OCI-LY7 (cell line): Measurements from ENCODE around the gene TRIM37. TPM values are rescaled to one million over a fixed set of nuclear protein-coding genes. Genes with fewer than 3 reads are reported as not detected.
A peak's percentile ranks its signal among the peaks of the same experiment; 100 is the strongest.

Experiments used
- Bru-seq: library from RNA; stranded (reverse); fragments of 400-500 nt; gene quantifications from one replicate; lab custom pipeline; 2021; lab: Mats Ljungman, UMichigan
- BruChase-seq, 2 experiments: library from RNA; stranded (reverse); fragments of 400-500 nt; gene quantifications; one replicate each; lab custom pipeline; 2021; lab: Mats Ljungman, UMichigan
- BruUV-seq: library from RNA; stranded (reverse); fragments of 400-500 nt; replicated peaks from 2 replicates; lab custom pipeline; 2021; lab: Mats Ljungman, UMichigan
- CTCF ChIA-PET: fragments of 300-600 bp; sonication (Branson Sonifier 250); formaldehyde crosslinking; loops from one replicate; lab custom pipeline; 2022; ENCODE audit warnings: antibody characterized with exemption; ENCODE audit not compliant: unreplicated experiment; lab: Charles Lee
- POLR2A ChIA-PET: fragments of 300-600 bp; sonication (Branson Sonifier 250); formaldehyde crosslinking; loops from one replicate; lab custom pipeline; 2022; ENCODE audit warnings: antibody characterized with exemption; lab: Charles Lee
- DNase-seq: peaks from one replicate; pipeline ENCODE4 v3.0.0-alpha.2; 2015; ENCODE audit warnings: low spot score
- H2AFZ ChIP-seq: fragments of 200-600 bp; sonication (generic), shearing (Covaris generic); 2 replicates; pipeline ENCODE4 v1.6.1; 2014; ENCODE audit warnings: mild to moderate bottlenecking, antibody characterized with exemption, low read length, moderate library complexity
- H3K27ac ChIP-seq: fragments of 200-600 bp; sonication (generic); 2 replicates; pipeline ENCODE4 v1.5.1; 2014; ENCODE audit warnings: mixed run types, low read depth, mild to moderate bottlenecking, moderate library complexity, low read length, inconsistent platforms; ENCODE audit not compliant: poor library complexity, severe bottlenecking
- H3K36me3 ChIP-seq: fragments of 200-600 bp; sonication (generic); 2 replicates; pipeline ENCODE4 v1.6.1; 2014; ENCODE audit warnings: mild to moderate bottlenecking, antibody characterized with exemption, low read length, moderate library complexity, mixed read lengths; ENCODE audit not compliant: insufficient read depth
- H3K4me1 ChIP-seq: fragments of 200-600 bp; sonication (generic); 2 replicates; pipeline ENCODE4 v1.5.1; 2014; ENCODE audit warnings: mild to moderate bottlenecking, low read length; ENCODE audit not compliant: insufficient read depth, poor library complexity, severe bottlenecking
- H3K4me2 ChIP-seq: fragments of 200-600 bp; sonication (generic); 2 replicates; pipeline ENCODE4 v1.6.1; 2014; ENCODE audit warnings: mild to moderate bottlenecking, low read length
- H3K4me3 ChIP-seq: fragments of 200-600 bp; sonication (generic); 2 replicates; pipeline ENCODE4 v1.5.1; 2014; ENCODE audit warnings: mild to moderate bottlenecking, low read depth, low read length; ENCODE audit not compliant: poor library complexity, severe bottlenecking
- H3K79me2 ChIP-seq: fragments of 200-600 bp; sonication (generic); 2 replicates; pipeline ENCODE4 v1.6.1; 2016; ENCODE audit warnings: low read depth, mild to moderate bottlenecking, low read length, moderate library complexity, mixed read lengths; ENCODE audit not compliant: insufficient read depth
- H3K9me2 ChIP-seq: fragments of 200-600 bp; sonication (generic); 2 replicates; pipeline ENCODE4 v1.6.1; 2016; ENCODE audit warnings: mild to moderate bottlenecking, low read length, mixed read lengths; ENCODE audit not compliant: insufficient read depth
- H3K9me3 ChIP-seq: fragments of 200-600 bp; sonication (generic); 2 replicates; pipeline ENCODE4 v1.6.1; 2014; ENCODE audit warnings: mild to moderate bottlenecking, mixed run types, low read length, mixed read lengths
- H4K20me1 ChIP-seq: fragments of 200-600 bp; sonication (generic); 2 replicates; pipeline ENCODE4 v1.6.1; 2014; ENCODE audit warnings: mild to moderate bottlenecking, antibody characterized with exemption, low read length, moderate library complexity, mixed read lengths; ENCODE audit not compliant: insufficient read depth
- EZH2phosphoT487 ChIP-seq: fragments of 200-600 bp; sonication (generic); IDR thresholded peaks from 2 replicates; pipeline ENCODE4 v1.6.1; 2018; ENCODE audit warnings: low read depth, borderline replicate concordance, mild to moderate bottlenecking, mixed run types, antibody characterized with exemption, low read length, moderate library complexity, mixed read lengths
- intact Hi-C: fragments of 100-400 bp; cut with micrococcal nuclease; formaldehyde crosslinking; loops from one replicate; pipeline ENCODE4 v1.10.0; 2022; ENCODE audit not compliant: unreplicated experiment
- long read RNA-seq: library from polyadenylated mRNA; stranded (forward); transcript quantifications from one replicate; pipeline ENCODE4 v2.0.0, GENCODE V29; 2022
- total RNA-seq, 2 experiments: library from RNA; depleted of rRNA in 1 of 2; stranded (reverse); fragments of >200 nt in 1 of 2; shearing (Covaris generic) in 1 of 2; gene quantifications; 2 replicates each; pipeline ENCODE4 v1.2.3, GENCODE V29; 2014 to 2022
- TF ChIP-seq, protein P1 (sequence below): fragments of 200-600 bp; sonication (generic); conservative IDR thresholded peaks from 2 replicates; pipeline ENCODE4 v1.5.1; 2014; ENCODE audit warnings: mild to moderate bottlenecking, antibody characterized with exemption, low read length, moderate library complexity, mixed read lengths

TRIM37 gene, protein sequence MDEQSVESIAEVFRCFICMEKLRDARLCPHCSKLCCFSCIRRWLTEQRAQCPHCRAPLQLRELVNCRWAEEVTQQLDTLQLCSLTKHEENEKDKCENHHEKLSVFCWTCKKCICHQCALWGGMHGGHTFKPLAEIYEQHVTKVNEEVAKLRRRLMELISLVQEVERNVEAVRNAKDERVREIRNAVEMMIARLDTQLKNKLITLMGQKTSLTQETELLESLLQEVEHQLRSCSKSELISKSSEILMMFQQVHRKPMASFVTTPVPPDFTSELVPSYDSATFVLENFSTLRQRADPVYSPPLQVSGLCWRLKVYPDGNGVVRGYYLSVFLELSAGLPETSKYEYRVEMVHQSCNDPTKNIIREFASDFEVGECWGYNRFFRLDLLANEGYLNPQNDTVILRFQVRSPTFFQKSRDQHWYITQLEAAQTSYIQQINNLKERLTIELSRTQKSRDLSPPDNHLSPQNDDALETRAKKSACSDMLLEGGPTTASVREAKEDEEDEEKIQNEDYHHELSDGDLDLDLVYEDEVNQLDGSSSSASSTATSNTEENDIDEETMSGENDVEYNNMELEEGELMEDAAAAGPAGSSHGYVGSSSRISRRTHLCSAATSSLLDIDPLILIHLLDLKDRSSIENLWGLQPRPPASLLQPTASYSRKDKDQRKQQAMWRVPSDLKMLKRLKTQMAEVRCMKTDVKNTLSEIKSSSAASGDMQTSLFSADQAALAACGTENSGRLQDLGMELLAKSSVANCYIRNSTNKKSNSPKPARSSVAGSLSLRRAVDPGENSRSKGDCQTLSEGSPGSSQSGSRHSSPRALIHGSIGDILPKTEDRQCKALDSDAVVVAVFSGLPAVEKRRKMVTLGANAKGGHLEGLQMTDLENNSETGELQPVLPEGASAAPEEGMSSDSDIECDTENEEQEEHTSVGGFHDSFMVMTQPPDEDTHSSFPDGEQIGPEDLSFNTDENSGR
- total RNA-seq (2014; rRNA removed; shearing (Covaris generic)) (32.7 and 35.4 TPM in 2 replicates), total RNA-seq (2022) (22.4 and 27.9 TPM in 2 replicates), Bru-seq, nascent RNA (percentile 80 among the genes with signal in this experiment), BruChase-seq, experiment 1, labeled RNA remaining after a 6-hour chase (percentile 71 among the genes with signal in this experiment), BruChase-seq, experiment 2, labeled RNA remaining after a 2-hour chase (percentile 74 among the genes with signal in this experiment)
- long read RNA-seq, full-length matches to known transcripts = 26 of 60 reads
- long read RNA-seq, partial matches to known transcripts = 4 of 60 reads
- long read RNA-seq, other reads (novel, unspliced or antisense) = 30 of 60 reads

DNA sequence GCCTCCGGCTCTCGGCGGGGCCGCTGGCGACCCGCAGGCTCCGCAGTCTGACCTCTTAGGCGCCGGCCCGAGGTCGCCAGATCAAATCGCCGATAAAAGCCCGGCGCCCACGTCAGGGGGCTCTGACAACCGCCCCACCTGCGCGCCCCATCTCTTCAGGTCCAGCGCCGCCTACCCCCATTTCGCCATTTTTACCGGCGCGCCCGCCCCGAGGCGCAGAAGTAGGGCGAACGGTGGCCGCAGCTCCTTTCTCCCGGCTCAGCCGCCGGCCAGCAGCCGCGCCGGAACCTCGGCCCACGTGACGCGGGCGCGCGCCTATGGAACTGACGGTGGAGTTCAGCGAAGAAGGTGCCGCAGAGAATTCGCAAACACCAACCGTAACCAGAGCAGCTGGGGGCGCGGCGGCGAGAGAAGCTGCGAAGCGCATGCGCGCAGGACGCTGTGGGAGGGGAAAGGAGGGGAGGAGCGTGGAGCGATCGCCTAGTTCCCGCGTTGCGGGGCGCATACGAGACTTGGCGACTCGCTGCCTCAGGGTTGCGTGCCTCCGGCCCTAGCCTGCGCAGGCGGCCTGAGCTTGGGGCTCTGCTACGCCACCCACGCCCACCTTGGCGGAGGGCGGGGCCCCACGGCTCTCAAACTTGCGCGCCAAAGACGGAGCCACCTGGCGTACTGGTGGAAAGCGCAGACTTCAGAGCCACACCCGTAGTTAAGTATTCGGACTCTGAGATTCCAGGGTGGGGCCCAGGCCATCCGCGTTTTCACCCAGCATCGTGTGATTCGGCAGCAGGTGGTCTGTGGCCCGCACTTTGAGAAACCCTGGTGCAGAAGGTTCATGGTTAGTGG lies at the start of gene TRIM37:
TRIM37 (minus strand) TSS at position 418 of the 843 bp plus-strand sequence. CDS start 419 bp downstream, outside the sequence.
- TF ChIP-seq, protein P1, sequence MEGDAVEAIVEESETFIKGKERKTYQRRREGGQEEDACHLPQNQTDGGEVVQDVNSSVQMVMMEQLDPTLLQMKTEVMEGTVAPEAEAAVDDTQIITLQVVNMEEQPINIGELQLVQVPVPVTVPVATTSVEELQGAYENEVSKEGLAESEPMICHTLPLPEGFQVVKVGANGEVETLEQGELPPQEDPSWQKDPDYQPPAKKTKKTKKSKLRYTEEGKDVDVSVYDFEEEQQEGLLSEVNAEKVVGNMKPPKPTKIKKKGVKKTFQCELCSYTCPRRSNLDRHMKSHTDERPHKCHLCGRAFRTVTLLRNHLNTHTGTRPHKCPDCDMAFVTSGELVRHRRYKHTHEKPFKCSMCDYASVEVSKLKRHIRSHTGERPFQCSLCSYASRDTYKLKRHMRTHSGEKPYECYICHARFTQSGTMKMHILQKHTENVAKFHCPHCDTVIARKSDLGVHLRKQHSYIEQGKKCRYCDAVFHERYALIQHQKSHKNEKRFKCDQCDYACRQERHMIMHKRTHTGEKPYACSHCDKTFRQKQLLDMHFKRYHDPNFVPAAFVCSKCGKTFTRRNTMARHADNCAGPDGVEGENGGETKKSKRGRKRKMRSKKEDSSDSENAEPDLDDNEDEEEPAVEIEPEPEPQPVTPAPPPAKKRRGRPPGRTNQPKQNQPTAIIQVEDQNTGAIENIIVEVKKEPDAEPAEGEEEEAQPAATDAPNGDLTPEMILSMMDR = 0 out of 2 replicates have a peak, but pooled peaks have one; percentile 25
- no peak for TF ChIP-seq EZH2phosphoT487
- ChIA-PET POLR2A (interaction anchor here (0.8 to 1.3 kb wide), 3 partner anchors 12 to 65 kb away, joined by 3 to 8 read pairs (median 3); no protein-coding TSS in a partner anchor), CTCF (no interaction called here)
- H4K20me1 ChIP-seq = peaks cover 15% of the 10 kb centered on the region; the same call in 1 of the 2 replicates
- intact Hi-C loops = loop anchor here (1.0 kb wide), 1 partner anchor 49 kb away; the partner anchor contains the start of genes PRR11 and SKA2
- BruUV-seq = no TSS peak
- H2AFZ ChIP-seq = peak within 1 kb of the TSS; percentile 80
- H3K4me1 ChIP-seq = peaks cover 30% of the 10 kb centered on the region
- no peaks in the 10 kb centered on the region for H3K9me2 ChIP-seq
- peaks cover 55% of the 10 kb centered on the region for H3K36me3 ChIP-seq
- H3K4me3 ChIP-seq = peak within 1 kb of the TSS; percentile 91
- H3K27ac ChIP-seq = peak within 1 kb of the TSS; percentile 84
- H3K9me3 ChIP-seq = no peaks in the 10 kb centered on the region
- H3K79me2 ChIP-seq = peaks cover 61% of the 10 kb centered on the region
- DNase-seq = peak; percentile 100
- peak within 1 kb of the TSS; percentile 92 for H3K4me2 ChIP-seq

DNA sequence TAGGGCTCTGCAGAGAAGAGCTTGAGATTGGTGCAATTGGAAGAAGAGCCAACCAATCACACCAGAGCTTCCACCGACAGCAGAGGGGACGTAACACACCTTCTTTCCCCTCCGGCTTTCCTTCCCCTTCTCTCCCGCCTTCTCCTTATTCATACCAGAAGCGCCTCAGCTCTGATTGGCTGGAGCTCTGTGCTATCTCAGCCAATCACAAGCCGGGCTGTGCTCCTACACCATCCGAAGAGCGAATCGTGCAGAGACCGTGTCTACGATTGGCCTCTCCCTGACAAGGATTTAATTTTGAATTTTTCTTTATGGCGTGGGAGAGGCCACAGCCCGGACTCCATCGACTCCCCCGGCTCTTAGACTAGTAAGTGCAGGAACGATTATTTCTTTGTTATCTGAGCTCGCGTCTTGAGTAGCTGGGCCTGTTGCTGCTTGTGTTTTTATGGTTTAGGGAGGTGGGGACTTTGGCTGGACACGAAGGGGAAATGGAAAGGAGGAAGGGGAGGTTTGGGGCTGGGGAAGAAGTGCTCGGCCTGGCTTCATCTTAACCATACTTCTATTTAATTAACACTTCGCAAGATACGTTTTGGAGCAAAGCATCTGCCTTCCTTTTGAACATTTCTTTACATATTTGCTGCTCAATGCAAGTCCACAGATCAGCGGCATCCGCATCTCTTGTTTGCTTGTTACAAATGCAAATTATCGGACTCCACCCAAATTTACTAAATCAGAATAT lies 48.9 kb upstream of the TRIM37 start, which contains the start of gene PRR11:
PRR11 (plus strand) TSS at position 308 of the 739 bp plus-strand sequence. CDS start 14,007 bp downstream, outside the sequence.
- ChIA-PET CTCF (interaction anchor here (0.6 to 1.3 kb wide), 2 partner anchors 10 to 575 kb away, joined by 3 to 5 read pairs; no protein-coding TSS in a partner anchor), POLR2A (interaction anchor here (0.5 to 1.5 kb wide), 11 partner anchors 10 to 525 kb away, joined by 3 to 7 read pairs (median 4); no protein-coding TSS in a partner anchor)
- peaks cover 68% of the 10 kb centered on the region for H3K4me1 ChIP-seq
- intact Hi-C loops = loop anchor here (1.0 to 10.0 kb wide), 4 partner anchors 49 to 821 kb away; partner anchors contain the start of genes RPS6KB1, TRIM37 and TUBD1
- H3K79me2 ChIP-seq = peaks cover 91% of the 10 kb centered on the region
- peak within 1 kb of the TSS; percentile 91 for H3K27ac ChIP-seq
- peaks cover 13% of the 10 kb centered on the region; the same call in 1 of the 2 replicates for H4K20me1 ChIP-seq
- no peaks in the 10 kb centered on the region for H3K9me3 ChIP-seq
- H3K4me2 ChIP-seq = peak within 1 kb of the TSS; percentile 83
- H3K9me2 ChIP-seq = no peaks in the 10 kb centered on the region
- peaks cover 40% of the 10 kb centered on the region for H3K36me3 ChIP-seq
- DNase-seq = peak; percentile 99
- H2AFZ ChIP-seq = peak within 1 kb of the TSS; percentile 61
- peak within 1 kb of the TSS; percentile 94 for H3K4me3 ChIP-seq
- BruUV-seq = no TSS peak
- TF ChIP-seq EZH2phosphoT487 = no peak
- TF ChIP-seq, protein P1 = no peak
